ENCODE results near the gene PLCH1. TPM values are rescaled to one million over a fixed set of nuclear protein-coding genes. Genes with fewer than 3 reads are reported as not detected.

The PLCH1 gene
- total RNA-seq, 1 donor from 2014 or later: 32.0 TPM

- H3K4me3 ChIP-seq: peak overlapping the region; percentile 1
- H3K9ac ChIP-seq: no peak overlapping the region
- peaks cover 35% of the 10 kb centered on the region for H3K27me3 ChIP-seq
- H3K4me1 Mint-ChIP-seq: peaks cover 32% of the 10 kb centered on the region
- DNase-seq (ENCODE audit: low spot score): no peak
- no peaks in the 10 kb centered on the region for H3K79me2 ChIP-seq (ENCODE audit: low read depth)
- peaks cover 20% of the 10 kb centered on the region for H3K9me3 ChIP-seq (ENCODE audit: low read depth)
- no peaks in the 10 kb centered on the region for H4K20me1 ChIP-seq (ENCODE audit: low read depth)
- H3K4me3 Mint-ChIP-seq: no peak overlapping the region
- peaks cover 11% of the 10 kb centered on the region for H3K9me3 Mint-ChIP-seq
- no peak overlapping the region for H2AFZ ChIP-seq (replicated peaks)
- H3K27me3 Mint-ChIP-seq (ENCODE audit: insufficient read depth, low read depth): peaks cover 5% of the 10 kb centered on the region
- peak overlapping the region; percentile 66 for H3K4me2 ChIP-seq
- TF ChIP-seq EZH2 (IDR thresholded peaks at IDR 0.05) (no peak), EZH2phosphoT487 (IDR thresholded peaks at IDR 0.05) (no peak), CTCF (IDR thresholded peaks at IDR 0.05) (no peak)
- H3K36me3 Mint-ChIP-seq: peaks cover 10% of the 10 kb centered on the region
- H3K27ac ChIP-seq: peak overlapping the region; percentile 87
- peaks cover 45% of the 10 kb centered on the region for H3K4me1 ChIP-seq
- peaks cover 9% of the 10 kb centered on the region for H3K36me3 ChIP-seq
- H3K27ac Mint-ChIP-seq: no peak overlapping the region
- H3F3A ChIP-seq (ENCODE audit: low read depth): peaks cover 39% of the 10 kb centered on the region
Observed at GRCh38 chr3:155364492-155364891, 380.4 kb downstream of the PLCH1 start.

- H3K27me3 ChIP-seq: peaks cover 37% of the 10 kb centered on the region
- peaks cover 11% of the 10 kb centered on the region for H3K9me3 Mint-ChIP-seq
- peaks cover 39% of the 10 kb centered on the region for H3F3A ChIP-seq (ENCODE audit: low read depth)
- peak overlapping the region; percentile 87 for H3K27ac ChIP-seq
- peak overlapping the region; percentile 66 for H3K4me2 ChIP-seq
- no peaks in the 10 kb centered on the region for H4K20me1 ChIP-seq (ENCODE audit: low read depth)
- H2AFZ ChIP-seq (replicated peaks): no peak overlapping the region
- H3K9ac ChIP-seq: no peak overlapping the region
- peaks cover 10% of the 10 kb centered on the region for H3K36me3 Mint-ChIP-seq
- H3K4me1 ChIP-seq: peaks cover 37% of the 10 kb centered on the region
- peaks cover 9% of the 10 kb centered on the region for H3K36me3 ChIP-seq
- DNase-seq (ENCODE audit: low spot score): peak; percentile 42
- H3K4me3 Mint-ChIP-seq: peak overlapping the region; percentile 15
- H3K4me1 Mint-ChIP-seq: peaks cover 25% of the 10 kb centered on the region
- peak overlapping the region; percentile 70 for H3K27ac Mint-ChIP-seq
- H3K4me3 ChIP-seq: peak overlapping the region; percentile 14
- peaks cover 20% of the 10 kb centered on the region for H3K9me3 ChIP-seq (ENCODE audit: low read depth)
- H3K79me2 ChIP-seq (ENCODE audit: low read depth): no peaks in the 10 kb centered on the region
- TF ChIP-seq EZH2 (IDR thresholded peaks at IDR 0.05): no peak
- TF ChIP-seq EZH2phosphoT487 (IDR thresholded peaks at IDR 0.05): no peak
- no peak for TF ChIP-seq CTCF (IDR thresholded peaks at IDR 0.05)
- peaks cover 5% of the 10 kb centered on the region for H3K27me3 Mint-ChIP-seq (ENCODE audit: insufficient read depth, low read depth)
Observed at GRCh38 chr3:155363690-155364070, 381.2 kb downstream of the PLCH1 start.

GRCh38 chr3:155362808-155363689, 381.8 kb downstream of the PLCH1 start:
- Histone ChIP-seq H3K79me2 (ENCODE audit: low read depth) (no peaks in the 10 kb centered on the region), H3K9me3 (ENCODE audit: low read depth) (peaks cover 20% of the 10 kb centered on the region), H4K20me1 (ENCODE audit: low read depth) (no peaks in the 10 kb centered on the region), H3K27me3 (peaks cover 37% of the 10 kb centered on the region), H2AFZ (replicated peaks) (no peak overlapping the region), H3K4me3 (peak overlapping the region; percentile 14), H3K36me3 (peaks cover 9% of the 10 kb centered on the region), H3F3A (ENCODE audit: low read depth) (peaks cover 39% of the 10 kb centered on the region), H3K27ac (peak overlapping the region; percentile 87), H3K9ac (no peak overlapping the region), H3K4me1 (peaks cover 34% of the 10 kb centered on the region), H3K4me2 (peak overlapping the region; percentile 66)
- peaks cover 2% of the 10 kb centered on the region for H3K27me3 Mint-ChIP-seq (ENCODE audit: insufficient read depth, low read depth)
- H3K27ac Mint-ChIP-seq: peak overlapping the region; percentile 70
- peak; percentile 83 for DNase-seq (ENCODE audit: low spot score)
- H3K36me3 Mint-ChIP-seq: peaks cover 10% of the 10 kb centered on the region
- H3K4me1 Mint-ChIP-seq: peaks cover 21% of the 10 kb centered on the region
- peaks cover 11% of the 10 kb centered on the region for H3K9me3 Mint-ChIP-seq
- no peak for TF ChIP-seq EZH2phosphoT487 (IDR thresholded peaks at IDR 0.05)
- no peak for TF ChIP-seq EZH2 (IDR thresholded peaks at IDR 0.05)
- no peak for TF ChIP-seq CTCF (IDR thresholded peaks at IDR 0.05)
- H3K4me3 Mint-ChIP-seq: peak overlapping the region; percentile 15

All from neural progenitor cell (in vitro differentiated cells).